PC-9 (cell line): Measurements from ENCODE around the gene NR1I2. TPM values are rescaled to one million over a fixed set of nuclear protein-coding genes. Genes with fewer than 3 reads are reported as not detected.
A peak's percentile ranks its signal among the peaks of the same experiment; 100 is the strongest.

Source experiments
- BruUV-seq: library from RNA; stranded (reverse); fragments of 400-500 nt; replicated peaks from 2 replicates; lab custom pipeline; 2021; lab: Mats Ljungman, UMichigan
- CTCF ChIA-PET: fragments of 300-600 bp; sonication (Branson Sonifier 250); formaldehyde crosslinking; loops from one replicate; lab custom pipeline; 2022; ENCODE audit warnings: antibody characterized with exemption; lab: Charles Lee
- POLR2A ChIA-PET: fragments of 300-600 bp; sonication (Branson Sonifier 250); formaldehyde crosslinking; loops from one replicate; lab custom pipeline; 2022; ENCODE audit warnings: antibody characterized with exemption; ENCODE audit not compliant: unreplicated experiment; lab: Charles Lee
- DNase-seq, 2 experiments: peaks; one replicate each; pipeline versions ENCODE4 v3.0.0 to v3.0.0-alpha.2; 2015 to 2022; ENCODE audit warnings: mixed read lengths in 1 of 2
- H2AFZ ChIP-seq: fragments of 200-600 bp; sonication (generic); 2 replicates; pipeline ENCODE4 v1.8.1; 2017; ENCODE audit warnings: antibody characterized with exemption
- H3F3A ChIP-seq: fragments of 200-600 bp; sonication (generic); 2 replicates; pipeline ENCODE4 v1.8.1; 2017; ENCODE audit warnings: antibody characterized with exemption, mild to moderate bottlenecking, low read depth; ENCODE audit not compliant: insufficient read depth
- H3K27ac ChIP-seq: fragments of 200-600 bp; sonication (generic); 2 replicates; pipeline ENCODE4 v1.6.1; 2016; ENCODE audit warnings: mixed run types
- H3K27me3 ChIP-seq: fragments of 200-600 bp; sonication (generic); 2 replicates; pipeline ENCODE4 v1.6.1; 2016; ENCODE audit warnings: low read depth, mixed run types; ENCODE audit not compliant: insufficient read depth
- H3K36me3 ChIP-seq: fragments of 200-600 bp; sonication (generic); 2 replicates; pipeline ENCODE4 v1.6.1; 2016; ENCODE audit warnings: low read depth, mixed run types
- H3K4me1 ChIP-seq: fragments of 200-600 bp; sonication (generic); replicated peaks from 2 replicates; pipeline ENCODE4 v1.6.1; 2016; ENCODE audit warnings: mixed run types; ENCODE audit not compliant: insufficient read depth
- H3K4me2 ChIP-seq: fragments of 200-600 bp; sonication (generic); 2 replicates; pipeline ENCODE4 v1.6.1; 2017; ENCODE audit warnings: mixed run types
- H3K4me3 ChIP-seq: fragments of 200-600 bp; sonication (generic); 2 replicates; pipeline ENCODE4 v1.6.1; 2016; ENCODE audit warnings: mixed run types
- H3K79me2 ChIP-seq: fragments of 200-600 bp; sonication (generic); 2 replicates; pipeline ENCODE4 v1.6.1; 2017; ENCODE audit warnings: low read depth, mixed run types
- H3K9me2 ChIP-seq: fragments of 200-600 bp; sonication (generic); 2 replicates; pipeline ENCODE4 v1.8.1; 2017; ENCODE audit warnings: mild to moderate bottlenecking; ENCODE audit not compliant: insufficient read depth
- H3K9me3 ChIP-seq: fragments of 200-600 bp; sonication (generic); 2 replicates; pipeline ENCODE4 v1.8.1; 2016; ENCODE audit warnings: low read depth; ENCODE audit not compliant: insufficient read depth
- H4K20me1 ChIP-seq: fragments of 200-600 bp; sonication (generic); 2 replicates; pipeline ENCODE4 v1.8.1; 2017; ENCODE audit not compliant: insufficient read depth
- CTCF ChIP-seq: fragments of 200-600 bp; sonication (generic); conservative IDR thresholded peaks from 2 replicates; pipeline ENCODE4 v1.6.1; 2017; ENCODE audit warnings: mixed run types, antibody characterized with exemption, mild to moderate bottlenecking, moderate library complexity
- EZH2 ChIP-seq: fragments of 200-600 bp; sonication (generic); IDR thresholded peaks from 2 replicates; pipeline ENCODE4 v1.8.0; 2017; ENCODE audit warnings: antibody characterized with exemption, low read depth
- intact Hi-C: fragments of 100-400 bp; cut with micrococcal nuclease; formaldehyde crosslinking; loops from one replicate; pipeline ENCODE4 v1.10.0; 2022; ENCODE audit not compliant: unreplicated experiment
- total RNA-seq: library from RNA; stranded (reverse); gene quantifications from 2 replicates; pipeline ENCODE4 v1.2.3, GENCODE V29; 2021

Gene NR1I2
- total RNA-seq, 1 experiment from 2014 or later, result not detected

GRCh38 chr3:119795849-119796248 lies 13.9 kb downstream of the NR1I2 start:
- no peaks in the 10 kb centered on the region for H3K79me2 ChIP-seq
- peak overlapping the region; percentile 62 for H3K4me2 ChIP-seq
- peaks cover under 1% of the 10 kb centered on the region; the same call in 1 of the 2 replicates for H3K9me3 ChIP-seq
- no peak for TF ChIP-seq EZH2
- no peak overlapping the region for H3K27ac ChIP-seq
- no peaks in the 10 kb centered on the region for H3K9me2 ChIP-seq
- no peaks in the 10 kb centered on the region for H3K36me3 ChIP-seq
- no TSS peak for BruUV-seq
- ChIA-PET POLR2A (no interaction called here), CTCF (no interaction called here)
- H2AFZ ChIP-seq, result 0 out of 2 replicates have a peak overlapping the region, but pooled peaks have one; percentile 29
- no peak for DNase-seq
- no peaks in the 10 kb centered on the region for H3K27me3 ChIP-seq
- no peaks in the 10 kb centered on the region for H4K20me1 ChIP-seq
- H3K4me3 ChIP-seq, result no peak overlapping the region
- intact Hi-C loops, result no loop called here
- peaks cover 21% of the 10 kb centered on the region for H3K4me1 ChIP-seq
- no peaks in the 10 kb centered on the region for H3F3A ChIP-seq

- Histone ChIP-seq H3K27ac (no peak overlapping the region), H4K20me1 (no peaks in the 10 kb centered on the region), H3K4me2 (no peak overlapping the region), H2AFZ (no peak overlapping the region), H3K36me3 (no peaks in the 10 kb centered on the region), H3K27me3 (no peaks in the 10 kb centered on the region), H3K9me2 (no peaks in the 10 kb centered on the region), H3K79me2 (no peaks in the 10 kb centered on the region), H3K4me3 (no peak overlapping the region), H3K4me1 (peaks cover 21% of the 10 kb centered on the region), H3K9me3 (no peaks in the 10 kb centered on the region), H3F3A (no peaks in the 10 kb centered on the region)
- DNase-seq, result no peak
- ChIA-PET POLR2A (no interaction called here), CTCF (no interaction called here)
- no TSS peak for BruUV-seq
- TF ChIP-seq CTCF (no peak), EZH2 (no peak)
- intact Hi-C loops, result no loop called here
These were observed 14.5 kb downstream of the NR1I2 start for GRCh38 chr3:119796368-119796767.

GRCh38 chr3:119796785-119797184 lies 14.9 kb downstream of the NR1I2 start:
- Histone ChIP-seq H3F3A (no peaks in the 10 kb centered on the region), H3K4me3 (no peak overlapping the region), H3K36me3 (no peaks in the 10 kb centered on the region), H3K79me2 (no peaks in the 10 kb centered on the region), H3K4me1 (peaks cover 21% of the 10 kb centered on the region), H3K9me3 (no peaks in the 10 kb centered on the region), H4K20me1 (no peaks in the 10 kb centered on the region), H2AFZ (no peak overlapping the region), H3K27me3 (no peaks in the 10 kb centered on the region), H3K9me2 (no peaks in the 10 kb centered on the region), H3K4me2 (no peak overlapping the region), H3K27ac (no peak overlapping the region)
- CTCF ChIA-PET, result no interaction called here
- DNase-seq, result no peak
- BruUV-seq, result no TSS peak
- intact Hi-C loops, result no loop called here
- POLR2A ChIA-PET, result no interaction called here
- no peak for TF ChIP-seq EZH2
- no peak for TF ChIP-seq CTCF

GRCh38 chr3:119800844-119801243 lies 18.9 kb downstream of the NR1I2 start:
- Histone ChIP-seq H3K27ac (no peak overlapping the region), H3K36me3 (no peaks in the 10 kb centered on the region), H3K79me2 (no peaks in the 10 kb centered on the region), H3F3A (no peaks in the 10 kb centered on the region), H2AFZ (no peak overlapping the region), H3K9me2 (no peaks in the 10 kb centered on the region), H3K4me2 (no peak overlapping the region), H3K4me3 (no peak overlapping the region), H3K27me3 (no peaks in the 10 kb centered on the region), H3K9me3 (no peaks in the 10 kb centered on the region), H3K4me1 (peaks cover 8% of the 10 kb centered on the region), H4K20me1 (no peaks in the 10 kb centered on the region)
- no TSS peak for BruUV-seq
- TF ChIP-seq EZH2 (no peak), CTCF (no peak)
- no peak for DNase-seq
- intact Hi-C loops, result no loop called here
- POLR2A ChIA-PET, result no interaction called here
- CTCF ChIA-PET, result no interaction called here
